ENCODE measurements around the gene FYN. TPM values are rescaled to one million over a fixed set of nuclear protein-coding genes. Genes with fewer than 3 reads are reported as not detected.

The FYN gene
- total RNA-seq, 1 experiment from 2014 or later: 249 TPM

DNA sequence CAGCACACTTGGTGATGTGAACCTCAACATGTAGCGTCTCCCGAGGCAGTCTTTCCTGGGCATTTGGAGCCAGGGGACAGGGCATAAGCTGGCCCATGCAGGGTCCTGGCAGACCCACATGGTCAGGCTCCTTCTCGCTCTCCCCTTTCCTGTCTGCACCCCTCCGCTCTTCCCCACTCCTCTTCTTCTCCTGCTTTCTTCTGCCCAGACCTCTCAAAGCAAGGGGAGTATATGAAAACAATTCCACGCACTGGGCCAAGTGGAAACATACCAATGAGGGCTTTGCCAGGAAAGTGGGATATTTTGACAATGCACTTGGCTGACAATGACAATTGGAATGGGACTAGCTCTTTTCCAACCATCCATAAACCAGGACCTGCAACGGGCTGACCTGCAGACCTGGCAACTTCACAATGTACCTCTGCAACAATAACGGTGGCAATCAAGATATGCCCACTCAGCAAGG is 208.7 kb downstream of the FYN start:
- no peaks in the 10 kb centered on the region for H3K4me1 ChIP-seq (ENCODE audit: low read length)
- H3K9ac ChIP-seq (ENCODE audit: low read length): no peak overlapping the region
- no peaks in the 10 kb centered on the region for H4K20me1 ChIP-seq (ENCODE audit: insufficient read depth, low read depth, low read length)
- H3K36me3 ChIP-seq (ENCODE audit: insufficient read depth, low read length): peaks cover 13% of the 10 kb centered on the region; the same call in 1 of the 2 replicates
- no peak for DNase-seq
- no peak overlapping the region for H3K27ac ChIP-seq (ENCODE audit: low read length)
- H3K79me2 ChIP-seq (ENCODE audit: low read length): no peaks in the 10 kb centered on the region
- H3K9me3 ChIP-seq (ENCODE audit: low read length): no peaks in the 10 kb centered on the region
- H3K27me3 ChIP-seq (ENCODE audit: low read length): no peaks in the 10 kb centered on the region
- no peaks in the 10 kb centered on the region for H3K9me2 ChIP-seq (replicated peaks; ENCODE audit: insufficient read depth, low read length)
- no peak overlapping the region for H2AFZ ChIP-seq (ENCODE audit: low read length)
- no peak overlapping the region for H3K4me2 ChIP-seq (ENCODE audit: low read depth, low read length, poor library complexity, severe bottlenecking)
- no peak overlapping the region for H3K4me3 ChIP-seq (ENCODE audit: low read length)

DNA sequence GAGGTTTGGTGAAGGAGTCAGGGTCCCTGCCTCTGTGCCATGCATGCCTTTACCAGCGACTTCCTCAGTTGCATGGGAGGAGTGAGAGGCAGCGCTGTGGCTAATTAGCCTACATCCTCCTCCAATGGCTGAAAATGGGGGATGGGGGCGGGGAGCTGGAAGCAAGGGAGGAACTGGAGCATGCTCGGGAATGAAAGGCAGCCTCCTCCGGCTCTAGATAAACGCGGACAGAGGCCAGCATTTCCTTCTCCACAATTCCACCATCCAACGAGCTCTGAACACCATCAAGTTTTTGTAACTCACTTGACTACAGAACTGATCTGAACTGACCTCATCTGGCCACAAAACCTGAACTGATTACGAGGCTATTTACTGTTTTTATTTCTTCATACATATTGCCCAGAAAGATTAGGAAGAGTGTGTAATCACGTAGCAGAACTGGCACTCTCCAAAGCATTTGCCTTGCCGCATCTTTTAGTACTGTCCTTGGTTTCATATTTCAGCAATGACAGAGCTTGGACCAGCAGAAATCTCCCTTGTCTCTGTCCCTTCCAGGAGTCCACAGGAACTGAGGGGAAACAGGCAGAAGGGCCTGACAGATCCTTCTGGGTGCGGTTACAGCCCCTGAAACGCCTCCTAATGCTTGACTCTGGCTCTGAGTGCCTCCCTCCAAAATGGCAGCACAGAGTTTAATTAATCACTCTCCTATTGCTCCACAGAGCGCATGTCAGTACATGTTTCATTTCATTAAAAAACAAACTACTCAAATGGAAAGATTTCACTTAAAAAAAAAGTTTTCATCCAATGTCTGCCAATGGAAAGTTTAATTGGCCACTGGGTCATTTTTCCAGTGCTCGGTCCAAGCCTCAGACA is 209.3 kb downstream of the FYN start:
- no peak overlapping the region for H2AFZ ChIP-seq (ENCODE audit: low read length)

DNA sequence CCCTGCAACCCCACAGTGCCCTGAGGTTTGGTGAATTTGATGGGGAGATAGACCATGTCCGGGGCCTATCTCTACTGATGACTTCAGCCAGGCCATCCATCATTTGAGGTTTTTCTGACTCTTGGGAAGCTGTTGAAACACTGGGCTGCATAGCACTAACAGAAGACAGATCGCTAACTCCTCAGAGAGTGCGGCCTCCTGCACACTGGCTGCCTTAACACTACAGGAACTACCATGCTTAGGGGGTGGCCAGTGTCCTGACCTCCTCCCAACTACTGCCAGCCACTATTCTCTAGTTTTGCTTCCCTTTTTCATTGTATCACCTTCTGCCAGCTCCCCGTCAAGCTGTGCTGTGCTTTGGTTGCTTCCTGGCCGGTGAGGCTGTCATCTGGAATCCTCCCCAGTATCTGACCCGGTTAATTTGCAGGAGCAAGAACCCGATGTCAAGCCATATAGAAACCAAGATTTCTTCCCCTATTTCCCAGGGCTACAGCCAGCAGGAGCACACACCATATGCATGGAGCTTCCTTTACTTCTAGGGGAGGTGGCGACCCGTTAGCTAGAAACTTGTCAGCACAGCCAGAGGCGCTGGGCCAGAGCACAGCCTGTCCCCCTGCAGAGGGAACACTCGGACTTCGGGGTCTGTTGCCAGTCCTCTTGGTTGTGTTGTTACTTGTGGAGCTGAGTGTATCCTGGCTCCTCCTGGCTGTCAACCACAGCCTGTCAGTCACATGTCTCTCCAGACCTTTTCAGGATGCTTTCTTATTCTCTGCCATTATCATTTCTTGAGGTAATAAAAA is 210.3 kb downstream of the FYN start:
- H3K36me3 ChIP-seq (ENCODE audit: insufficient read depth, low read length): peaks cover 13% of the 10 kb centered on the region; the same call in 1 of the 2 replicates
- H3K4me3 ChIP-seq (ENCODE audit: low read length): no peak overlapping the region
- no peaks in the 10 kb centered on the region for H3K27me3 ChIP-seq (ENCODE audit: low read length)
- H3K9ac ChIP-seq (ENCODE audit: low read length): no peak overlapping the region
- H3K4me1 ChIP-seq (ENCODE audit: low read length): no peaks in the 10 kb centered on the region
- H4K20me1 ChIP-seq (ENCODE audit: insufficient read depth, low read depth, low read length): no peaks in the 10 kb centered on the region
- no peak overlapping the region for H3K4me2 ChIP-seq (ENCODE audit: low read depth, low read length, poor library complexity, severe bottlenecking)
- H2AFZ ChIP-seq (ENCODE audit: low read length): no peak overlapping the region
- no peaks in the 10 kb centered on the region for H3K9me3 ChIP-seq (ENCODE audit: low read length)
- no peak for DNase-seq
- no peak overlapping the region for H3K27ac ChIP-seq (ENCODE audit: low read length)
- H3K9me2 ChIP-seq (replicated peaks; ENCODE audit: insufficient read depth, low read length): no peaks in the 10 kb centered on the region
- no peaks in the 10 kb centered on the region for H3K79me2 ChIP-seq (ENCODE audit: low read length)

More for the DNA sequence above, 209.3 kb downstream of the FYN start:
- H3K36me3 ChIP-seq (ENCODE audit: insufficient read depth, low read length): peaks cover 13% of the 10 kb centered on the region; the same call in 1 of the 2 replicates
- H3K9me3 ChIP-seq (ENCODE audit: low read length): no peaks in the 10 kb centered on the region
- H3K27me3 ChIP-seq (ENCODE audit: low read length): no peaks in the 10 kb centered on the region
- no peak overlapping the region for H3K4me2 ChIP-seq (ENCODE audit: low read depth, low read length, poor library complexity, severe bottlenecking)
- DNase-seq: no peak
- no peak overlapping the region for H3K27ac ChIP-seq (ENCODE audit: low read length)
- no peaks in the 10 kb centered on the region for H3K79me2 ChIP-seq (ENCODE audit: low read length)
- H3K9ac ChIP-seq (ENCODE audit: low read length): no peak overlapping the region
- no peaks in the 10 kb centered on the region for H4K20me1 ChIP-seq (ENCODE audit: insufficient read depth, low read depth, low read length)
- no peaks in the 10 kb centered on the region for H3K4me1 ChIP-seq (ENCODE audit: low read length)
- no peak overlapping the region for H3K4me3 ChIP-seq (ENCODE audit: low read length)
- no peaks in the 10 kb centered on the region for H3K9me2 ChIP-seq (replicated peaks; ENCODE audit: insufficient read depth, low read length)

DNA sequence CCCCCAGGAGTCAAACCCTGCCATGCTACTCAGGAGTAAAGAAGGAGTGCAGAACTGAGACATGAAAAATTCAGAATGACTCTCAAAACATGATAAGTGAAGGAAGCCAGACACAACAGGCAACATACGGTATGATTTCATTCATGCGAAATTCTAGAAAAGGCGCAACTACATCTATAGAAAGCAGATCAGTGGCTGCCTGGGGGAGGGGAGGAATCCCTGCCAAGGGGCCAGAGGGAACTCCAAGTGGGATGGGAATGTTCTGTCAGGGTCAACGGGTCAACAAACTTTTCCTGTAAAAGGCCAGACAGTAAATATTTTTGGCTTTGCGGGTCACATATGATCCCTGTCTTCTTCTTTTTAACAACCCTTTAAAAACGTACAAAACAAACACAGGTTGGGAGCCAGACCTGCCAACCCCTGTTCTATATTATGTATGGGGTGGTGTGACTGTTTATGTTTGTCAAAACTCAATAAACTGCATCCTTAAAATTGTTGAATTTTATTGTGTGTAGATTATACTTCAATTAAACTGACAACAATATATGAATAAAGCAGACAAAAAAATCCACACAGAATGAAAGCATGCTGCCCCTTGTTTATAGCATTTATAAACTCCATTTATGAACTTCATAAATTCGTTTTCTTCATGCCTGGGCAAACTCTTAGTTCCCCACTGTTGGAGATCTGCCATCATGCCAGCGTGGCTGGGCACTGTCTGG is 211.0 kb downstream of the FYN start:
- peaks cover 8% of the 10 kb centered on the region; the same call in 1 of the 2 replicates for H3K36me3 ChIP-seq (ENCODE audit: insufficient read depth, low read length)
- no peak overlapping the region for H3K4me2 ChIP-seq (ENCODE audit: low read depth, low read length, poor library complexity, severe bottlenecking)
- no peaks in the 10 kb centered on the region for H3K9me3 ChIP-seq (ENCODE audit: low read length)
- no peak overlapping the region for H3K9ac ChIP-seq (ENCODE audit: low read length)
- no peaks in the 10 kb centered on the region for H3K4me1 ChIP-seq (ENCODE audit: low read length)
- no peaks in the 10 kb centered on the region for H3K79me2 ChIP-seq (ENCODE audit: low read length)
- H3K27me3 ChIP-seq (ENCODE audit: low read length): no peaks in the 10 kb centered on the region
- H2AFZ ChIP-seq (ENCODE audit: low read length): no peak overlapping the region
- DNase-seq: no peak
- H3K9me2 ChIP-seq (replicated peaks; ENCODE audit: insufficient read depth, low read length): no peaks in the 10 kb centered on the region
- H3K4me3 ChIP-seq (ENCODE audit: low read length): no peak overlapping the region
- H4K20me1 ChIP-seq (ENCODE audit: insufficient read depth, low read depth, low read length): no peaks in the 10 kb centered on the region
- no peak overlapping the region for H3K27ac ChIP-seq (ENCODE audit: low read length)

DNA sequence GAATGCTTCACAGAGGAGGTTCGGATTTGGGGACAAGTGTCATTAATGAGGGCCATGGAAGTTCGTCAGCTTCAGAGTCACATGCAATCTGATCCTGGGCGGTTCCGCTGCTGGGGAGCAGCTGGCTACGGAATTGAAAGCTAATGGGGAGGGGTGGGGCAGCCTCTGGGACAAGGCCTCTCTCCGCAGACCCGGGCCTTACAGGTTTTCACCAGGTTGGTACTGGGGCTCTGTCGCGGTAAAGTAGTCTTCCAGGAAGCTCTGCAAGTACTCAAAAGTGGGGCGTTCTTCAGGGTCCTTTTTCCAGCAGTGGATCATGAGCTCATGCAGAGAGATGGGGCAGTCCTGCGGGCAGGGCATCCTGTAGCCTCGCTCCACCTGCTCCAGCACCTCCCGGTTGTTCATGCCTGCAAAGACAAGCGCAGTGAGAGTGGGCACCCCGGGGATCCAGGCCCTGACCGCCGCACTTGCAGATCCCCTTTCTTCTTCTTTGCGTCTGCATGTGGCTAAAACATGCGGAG is 211.7 kb downstream of the FYN start:
- H3K27ac ChIP-seq (ENCODE audit: low read length): no peak overlapping the region
- H3K79me2 ChIP-seq (ENCODE audit: low read length): no peaks in the 10 kb centered on the region
- no peaks in the 10 kb centered on the region for H3K27me3 ChIP-seq (ENCODE audit: low read length)
- H4K20me1 ChIP-seq (ENCODE audit: insufficient read depth, low read depth, low read length): no peaks in the 10 kb centered on the region
- H2AFZ ChIP-seq (ENCODE audit: low read length): no peak overlapping the region
- H3K4me3 ChIP-seq (ENCODE audit: low read length): no peak overlapping the region
- H3K9me2 ChIP-seq (replicated peaks; ENCODE audit: insufficient read depth, low read length): no peaks in the 10 kb centered on the region
- H3K4me2 ChIP-seq (ENCODE audit: low read depth, low read length, poor library complexity, severe bottlenecking): no peak overlapping the region
- peaks cover 9% of the 10 kb centered on the region; the same call in 1 of the 2 replicates for H3K36me3 ChIP-seq (ENCODE audit: insufficient read depth, low read length)
- H3K9ac ChIP-seq (ENCODE audit: low read length): no peak overlapping the region
- H3K9me3 ChIP-seq (ENCODE audit: low read length): no peaks in the 10 kb centered on the region
- no peak for DNase-seq
- no peaks in the 10 kb centered on the region for H3K4me1 ChIP-seq (ENCODE audit: low read length)

DNA sequence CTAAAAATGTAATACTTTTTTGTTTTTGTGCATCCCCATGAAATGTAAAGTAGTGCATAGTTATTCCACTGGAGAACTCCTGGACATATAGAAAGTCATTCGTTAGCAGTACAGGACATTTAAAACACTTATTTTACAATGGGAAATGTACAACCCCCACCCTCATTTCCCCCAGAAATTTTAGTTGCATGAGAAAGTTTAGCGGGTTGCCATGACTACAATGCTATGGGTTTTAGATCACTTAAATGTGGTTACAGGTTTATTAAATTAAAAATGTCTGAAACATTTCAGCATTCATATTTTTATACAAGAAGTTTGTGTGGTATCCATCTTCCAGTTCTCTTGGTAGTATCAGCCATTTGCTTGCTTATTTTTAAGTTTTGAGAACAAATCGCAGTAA is 212.7 kb downstream of the FYN start:
- Histone ChIP-seq H3K9me3 (ENCODE audit: low read length) (no peaks in the 10 kb centered on the region), H3K4me1 (ENCODE audit: low read length) (no peaks in the 10 kb centered on the region), H3K36me3 (ENCODE audit: insufficient read depth, low read length) (peaks cover 13% of the 10 kb centered on the region; the same call in 1 of the 2 replicates), H3K27me3 (ENCODE audit: low read length) (no peaks in the 10 kb centered on the region), H4K20me1 (ENCODE audit: insufficient read depth, low read depth, low read length) (no peaks in the 10 kb centered on the region), H3K4me3 (ENCODE audit: low read length) (no peak overlapping the region), H3K9ac (ENCODE audit: low read length) (no peak overlapping the region), H3K79me2 (ENCODE audit: low read length) (no peaks in the 10 kb centered on the region), H2AFZ (ENCODE audit: low read length) (no peak overlapping the region), H3K4me2 (ENCODE audit: low read depth, low read length, poor library complexity, severe bottlenecking) (no peak overlapping the region), H3K9me2 (replicated peaks; ENCODE audit: insufficient read depth, low read length) (no peaks in the 10 kb centered on the region), H3K27ac (ENCODE audit: low read length) (no peak overlapping the region)
- no peak for DNase-seq

DNA sequence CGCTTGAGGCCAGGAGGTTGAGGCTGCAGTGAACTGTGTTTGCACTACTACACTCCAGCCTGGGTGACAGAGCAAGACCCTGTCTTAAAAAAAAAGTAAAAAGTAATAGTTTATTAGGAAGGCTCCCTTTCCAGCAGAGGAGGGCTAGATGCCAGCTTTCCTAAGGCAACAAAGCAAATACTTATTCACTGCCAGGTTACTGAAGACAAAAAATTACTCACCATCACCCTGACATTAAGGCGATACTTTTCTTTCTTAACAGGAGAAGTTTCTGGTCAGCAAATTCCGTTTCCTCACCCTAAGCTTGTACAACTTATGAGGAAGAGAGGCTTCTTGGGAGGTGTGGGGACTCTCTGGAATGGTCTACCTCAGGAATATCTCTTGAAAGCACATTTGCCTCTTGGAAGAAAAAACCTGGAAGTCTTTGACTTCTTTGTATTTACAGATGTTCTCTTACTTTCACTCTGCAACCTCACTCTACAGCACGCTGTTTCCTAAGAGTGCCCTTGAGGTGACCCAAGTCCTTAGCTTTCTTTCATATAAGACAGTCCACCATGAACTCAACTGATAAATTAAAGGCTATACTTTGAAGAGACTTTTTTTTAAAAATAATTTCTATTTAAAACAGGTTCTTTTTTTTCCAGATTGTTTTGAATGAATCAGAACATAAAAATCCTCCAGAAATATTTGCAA is 214.6 kb downstream of the FYN start:
- Histone ChIP-seq H3K79me2 (ENCODE audit: low read length) (no peaks in the 10 kb centered on the region), H3K9ac (ENCODE audit: low read length) (no peak overlapping the region), H2AFZ (ENCODE audit: low read length) (no peak overlapping the region), H3K27me3 (ENCODE audit: low read length) (no peaks in the 10 kb centered on the region), H3K36me3 (ENCODE audit: insufficient read depth, low read length) (peaks cover 17% of the 10 kb centered on the region; the same call in 1 of the 2 replicates), H3K4me1 (ENCODE audit: low read length) (peaks cover 7% of the 10 kb centered on the region), H3K4me3 (ENCODE audit: low read length) (no peak overlapping the region), H3K4me2 (ENCODE audit: low read depth, low read length, poor library complexity, severe bottlenecking) (no peak overlapping the region), H3K27ac (ENCODE audit: low read length) (no peak overlapping the region), H4K20me1 (ENCODE audit: insufficient read depth, low read depth, low read length) (no peaks in the 10 kb centered on the region), H3K9me2 (replicated peaks; ENCODE audit: insufficient read depth, low read length) (no peaks in the 10 kb centered on the region), H3K9me3 (ENCODE audit: low read length) (no peaks in the 10 kb centered on the region)
- DNase-seq: no peak

All from Karpas-422 (cell line).